OCI-LY7 (cell line): Measurements from ENCODE around the gene BDH1. TPM values are rescaled to one million over a fixed set of nuclear protein-coding genes. Genes with fewer than 3 reads are reported as not detected.
"Not testable (repeated sequence)": the region's sequence is repeated elsewhere in the genome, so short reads cannot be mapped to it uniquely, and the experiment has no call there.

Source experiments
- BruUV-seq: library from RNA; stranded (reverse); fragments of 400-500 nt; replicated peaks from 2 replicates; lab custom pipeline; 2021; lab: Mats Ljungman, UMichigan
- CTCF ChIA-PET: fragments of 300-600 bp; sonication (Branson Sonifier 250); formaldehyde crosslinking; loops from one replicate; lab custom pipeline; 2022; ENCODE audit warnings: antibody characterized with exemption; ENCODE audit not compliant: unreplicated experiment; lab: Charles Lee
- POLR2A ChIA-PET: fragments of 300-600 bp; sonication (Branson Sonifier 250); formaldehyde crosslinking; loops from one replicate; lab custom pipeline; 2022; ENCODE audit warnings: antibody characterized with exemption; lab: Charles Lee
- DNase-seq: peaks from one replicate; pipeline ENCODE4 v3.0.0-alpha.2; 2015; ENCODE audit warnings: low spot score
- H2AFZ ChIP-seq: fragments of 200-600 bp; sonication (generic), shearing (Covaris generic); 2 replicates; pipeline ENCODE4 v1.6.1; 2014; ENCODE audit warnings: mild to moderate bottlenecking, antibody characterized with exemption, low read length, moderate library complexity
- H3K27ac ChIP-seq: fragments of 200-600 bp; sonication (generic); 2 replicates; pipeline ENCODE4 v1.5.1; 2014; ENCODE audit warnings: mixed run types, low read depth, mild to moderate bottlenecking, moderate library complexity, low read length, inconsistent platforms; ENCODE audit not compliant: poor library complexity, severe bottlenecking
- H3K36me3 ChIP-seq: fragments of 200-600 bp; sonication (generic); 2 replicates; pipeline ENCODE4 v1.6.1; 2014; ENCODE audit warnings: mild to moderate bottlenecking, antibody characterized with exemption, low read length, moderate library complexity, mixed read lengths; ENCODE audit not compliant: insufficient read depth
- H3K4me1 ChIP-seq: fragments of 200-600 bp; sonication (generic); 2 replicates; pipeline ENCODE4 v1.5.1; 2014; ENCODE audit warnings: mild to moderate bottlenecking, low read length; ENCODE audit not compliant: insufficient read depth, poor library complexity, severe bottlenecking
- H3K4me2 ChIP-seq: fragments of 200-600 bp; sonication (generic); 2 replicates; pipeline ENCODE4 v1.6.1; 2014; ENCODE audit warnings: mild to moderate bottlenecking, low read length
- H3K4me3 ChIP-seq: fragments of 200-600 bp; sonication (generic); 2 replicates; pipeline ENCODE4 v1.5.1; 2014; ENCODE audit warnings: mild to moderate bottlenecking, low read depth, low read length; ENCODE audit not compliant: poor library complexity, severe bottlenecking
- H3K79me2 ChIP-seq: fragments of 200-600 bp; sonication (generic); 2 replicates; pipeline ENCODE4 v1.6.1; 2016; ENCODE audit warnings: low read depth, mild to moderate bottlenecking, low read length, moderate library complexity, mixed read lengths; ENCODE audit not compliant: insufficient read depth
- H3K9me2 ChIP-seq: fragments of 200-600 bp; sonication (generic); 2 replicates; pipeline ENCODE4 v1.6.1; 2016; ENCODE audit warnings: mild to moderate bottlenecking, low read length, mixed read lengths; ENCODE audit not compliant: insufficient read depth
- H3K9me3 ChIP-seq: fragments of 200-600 bp; sonication (generic); 2 replicates; pipeline ENCODE4 v1.6.1; 2014; ENCODE audit warnings: mild to moderate bottlenecking, mixed run types, low read length, mixed read lengths
- H4K20me1 ChIP-seq: fragments of 200-600 bp; sonication (generic); 2 replicates; pipeline ENCODE4 v1.6.1; 2014; ENCODE audit warnings: mild to moderate bottlenecking, antibody characterized with exemption, low read length, moderate library complexity, mixed read lengths; ENCODE audit not compliant: insufficient read depth
- EZH2phosphoT487 ChIP-seq: fragments of 200-600 bp; sonication (generic); IDR thresholded peaks from 2 replicates; pipeline ENCODE4 v1.6.1; 2018; ENCODE audit warnings: low read depth, borderline replicate concordance, mild to moderate bottlenecking, mixed run types, antibody characterized with exemption, low read length, moderate library complexity, mixed read lengths
- intact Hi-C: fragments of 100-400 bp; cut with micrococcal nuclease; formaldehyde crosslinking; loops from one replicate; pipeline ENCODE4 v1.10.0; 2022; ENCODE audit not compliant: unreplicated experiment
- total RNA-seq, 2 experiments: library from RNA; depleted of rRNA in 1 of 2; stranded (reverse); fragments of >200 nt in 1 of 2; shearing (Covaris generic) in 1 of 2; gene quantifications; 2 replicates each; pipeline ENCODE4 v1.2.3, GENCODE V29; 2014 to 2022
- TF ChIP-seq, protein P1 (sequence below): fragments of 200-600 bp; sonication (generic); conservative IDR thresholded peaks from 2 replicates; pipeline ENCODE4 v1.5.1; 2014; ENCODE audit warnings: mild to moderate bottlenecking, antibody characterized with exemption, low read length, moderate library complexity, mixed read lengths

BDH1 gene
- total RNA-seq, 2 experiments from 2014 or later, result 14.1 to 14.5 TPM

DNA sequence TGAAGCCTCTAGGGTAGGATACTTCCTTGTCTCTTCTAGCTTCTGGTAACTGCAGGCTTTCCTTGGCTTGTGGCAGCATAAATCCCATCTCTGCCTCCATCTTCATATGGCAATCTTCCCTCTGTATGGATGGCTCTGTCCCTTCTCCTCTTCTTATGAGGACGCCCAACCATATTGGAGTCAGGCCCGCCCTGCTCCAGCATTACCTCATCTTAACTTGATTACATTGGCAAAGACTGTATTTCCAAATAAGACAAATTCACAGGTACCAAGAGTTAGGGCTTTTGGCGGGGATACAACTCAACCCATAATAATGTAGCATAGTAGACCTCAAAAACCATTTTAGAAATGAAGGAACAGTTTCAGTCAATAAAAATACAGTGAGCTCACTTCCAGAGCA is 75.4 kb downstream of the BDH1 start:
- Histone ChIP-seq H3K9me3 (no peaks in the 10 kb centered on the region), H3K27ac (no peak overlapping the region), H3K36me3 (no peaks in the 10 kb centered on the region), H3K79me2 (no peaks in the 10 kb centered on the region), H3K9me2 (no peaks in the 10 kb centered on the region), H2AFZ (no peak overlapping the region), H3K4me3 (no peak overlapping the region), H3K4me2 (no peak overlapping the region), H3K4me1 (no peaks in the 10 kb centered on the region), H4K20me1 (no peaks in the 10 kb centered on the region)
- no peak for DNase-seq
- CTCF ChIA-PET, result no interaction called here
- TF ChIP-seq, protein P1, sequence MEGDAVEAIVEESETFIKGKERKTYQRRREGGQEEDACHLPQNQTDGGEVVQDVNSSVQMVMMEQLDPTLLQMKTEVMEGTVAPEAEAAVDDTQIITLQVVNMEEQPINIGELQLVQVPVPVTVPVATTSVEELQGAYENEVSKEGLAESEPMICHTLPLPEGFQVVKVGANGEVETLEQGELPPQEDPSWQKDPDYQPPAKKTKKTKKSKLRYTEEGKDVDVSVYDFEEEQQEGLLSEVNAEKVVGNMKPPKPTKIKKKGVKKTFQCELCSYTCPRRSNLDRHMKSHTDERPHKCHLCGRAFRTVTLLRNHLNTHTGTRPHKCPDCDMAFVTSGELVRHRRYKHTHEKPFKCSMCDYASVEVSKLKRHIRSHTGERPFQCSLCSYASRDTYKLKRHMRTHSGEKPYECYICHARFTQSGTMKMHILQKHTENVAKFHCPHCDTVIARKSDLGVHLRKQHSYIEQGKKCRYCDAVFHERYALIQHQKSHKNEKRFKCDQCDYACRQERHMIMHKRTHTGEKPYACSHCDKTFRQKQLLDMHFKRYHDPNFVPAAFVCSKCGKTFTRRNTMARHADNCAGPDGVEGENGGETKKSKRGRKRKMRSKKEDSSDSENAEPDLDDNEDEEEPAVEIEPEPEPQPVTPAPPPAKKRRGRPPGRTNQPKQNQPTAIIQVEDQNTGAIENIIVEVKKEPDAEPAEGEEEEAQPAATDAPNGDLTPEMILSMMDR, result no peak
- no peak for TF ChIP-seq EZH2phosphoT487
- POLR2A ChIA-PET, result interaction anchor here (0.8 to 1.1 kb wide), 2 partner anchors 9 to 200 kb away, joined by 3 read pairs; no protein-coding TSS in a partner anchor
- no TSS peak for BruUV-seq
- intact Hi-C loops, result no loop called here

DNA sequence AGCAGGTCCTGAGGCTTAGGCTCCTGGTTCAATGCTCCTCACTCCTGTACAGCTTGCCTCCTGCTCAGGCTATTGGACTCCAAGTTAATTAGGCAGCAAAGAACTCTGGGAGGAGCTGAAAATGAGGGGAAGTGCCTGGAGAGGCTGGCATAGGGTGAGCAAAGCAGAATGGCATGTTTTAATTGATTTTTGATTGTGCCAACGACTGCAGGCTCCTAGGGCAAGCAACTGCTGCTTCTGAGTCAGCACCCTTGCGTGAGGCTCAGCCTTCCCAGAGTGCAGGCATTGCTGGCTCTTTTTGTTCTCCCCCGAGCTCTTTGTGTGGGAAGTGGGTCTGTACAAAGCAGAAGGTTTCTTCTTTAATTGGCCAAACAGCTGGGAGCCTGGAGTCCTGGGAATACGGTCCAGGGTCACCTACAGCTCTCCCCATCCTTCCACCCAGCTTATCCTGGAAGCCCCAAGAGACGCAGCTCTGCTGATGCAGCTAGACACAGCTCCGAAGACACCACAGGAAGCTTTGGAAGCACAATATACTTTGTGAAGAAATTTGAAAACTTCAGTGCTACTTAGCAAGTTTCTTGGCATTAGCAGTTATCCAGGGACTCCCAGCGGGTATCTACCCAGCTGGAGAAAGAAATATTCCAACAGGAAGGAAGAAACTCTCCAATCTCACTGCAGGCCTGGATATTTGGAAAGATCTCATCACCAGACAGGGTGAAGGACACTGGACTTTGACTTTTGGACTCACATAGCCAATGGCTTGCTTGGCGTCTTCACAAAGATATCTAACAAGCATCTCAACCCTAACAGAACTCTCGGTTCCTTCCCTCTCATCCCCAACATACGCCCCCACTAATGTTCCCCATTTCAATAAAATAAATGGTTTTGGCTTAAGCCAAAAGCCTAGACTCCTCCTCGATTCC is 76.8 kb downstream of the BDH1 start:
- H3K79me2 ChIP-seq, result no peaks in the 10 kb centered on the region

DNA sequence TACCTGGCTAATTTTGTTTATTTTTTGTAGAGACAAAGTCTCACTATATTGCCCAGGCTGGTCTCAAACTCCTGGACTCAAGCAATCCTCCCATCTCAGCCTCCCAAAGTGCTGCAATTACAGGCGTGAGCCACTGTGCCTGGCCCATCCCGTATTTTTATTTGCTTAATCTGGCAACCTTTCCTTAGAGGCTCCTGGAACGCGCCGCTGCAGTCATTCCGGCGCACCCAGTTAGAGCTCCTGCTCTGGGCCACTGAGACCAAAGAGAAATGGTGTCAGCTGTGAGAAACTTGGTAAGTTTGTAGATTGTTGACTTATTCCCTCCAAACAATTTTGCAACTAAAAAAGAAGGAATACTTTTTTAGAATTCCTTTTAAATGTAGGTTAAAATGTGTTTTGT is 78.0 kb downstream of the BDH1 start:
- H3K79me2 ChIP-seq, DNase-seq, H3K9me3 ChIP-seq, H2AFZ ChIP-seq, CTCF ChIA-PET, H3K36me3 ChIP-seq, H3K9me2 ChIP-seq, H3K4me3 ChIP-seq, H3K27ac ChIP-seq, intact Hi-C loops, H3K4me2 ChIP-seq, POLR2A ChIA-PET, H3K4me1 ChIP-seq, H4K20me1 ChIP-seq, BruUV-seq: not testable (repeated sequence)

More for the DNA sequence above, 76.8 kb downstream of the BDH1 start:
- H3K36me3 ChIP-seq, result no peaks in the 10 kb centered on the region
- DNase-seq, result no peak
- no peak overlapping the region for H3K4me3 ChIP-seq
- no TSS peak for BruUV-seq
- H3K4me2 ChIP-seq, result no peak overlapping the region
- no peak overlapping the region for H2AFZ ChIP-seq
- H3K4me1 ChIP-seq, result no peaks in the 10 kb centered on the region
- H3K9me2 ChIP-seq, result no peaks in the 10 kb centered on the region
- ChIA-PET POLR2A (no interaction called here), CTCF (no interaction called here)
- H4K20me1 ChIP-seq, result no peaks in the 10 kb centered on the region
- no peak overlapping the region for H3K27ac ChIP-seq
- intact Hi-C loops, result no loop called here
- TF ChIP-seq EZH2phosphoT487, result no peak
- no peaks in the 10 kb centered on the region for H3K9me3 ChIP-seq
